Suprapubic skin (tissue), 4 donors: Measurements from ENCODE around the gene HOXC13. TPM values are rescaled to one million over a fixed set of nuclear protein-coding genes. Genes with fewer than 3 reads are reported as not detected.

Source experiments
- DNase-seq, 2 donors: peaks; one replicate each; pipeline ENCODE4 v3.0.0-alpha.2; 2019; ENCODE audit warnings: low spot score in 2 of 2
- H3K27ac ChIP-seq: fragments of 200-600 bp; sonication (generic); one replicate; pipeline ENCODE4 v1.5.1; 2019
- H3K27me3 ChIP-seq: fragments of 200-600 bp; sonication (generic); one replicate; pipeline ENCODE4 v1.5.1; 2019
- H3K36me3 ChIP-seq: fragments of 200-600 bp; sonication (generic); one replicate; pipeline ENCODE4 v1.5.1; 2019
- H3K4me1 ChIP-seq: fragments of 200-600 bp; sonication (generic); one replicate; pipeline ENCODE4 v1.5.1; 2019
- H3K4me3 ChIP-seq: fragments of 200-600 bp; sonication (generic); one replicate; pipeline ENCODE4 v1.5.1; 2019; ENCODE audit warnings: mild to moderate bottlenecking
- H3K9me3 ChIP-seq: fragments of 200-600 bp; sonication (generic); one replicate; pipeline ENCODE4 v1.5.1; 2019
- EP300 ChIP-seq: sonication (generic); formaldehyde crosslinking; IDR thresholded peaks from one replicate; pipeline ENCODE4 v1.6.1; 2017; ENCODE audit warnings: antibody characterized with exemption
- POLR2A ChIP-seq, 2 donors: fragments of 450-650 bp; IDR thresholded peaks; one replicate each; pipeline ENCODE4 v1.6.1; 2017; ENCODE audit warnings: antibody characterized with exemption in 2 of 2, mild to moderate bottlenecking in 2 of 2, moderate library complexity in 2 of 2
- POLR2AphosphoS5 ChIP-seq, 3 donors: sonication (generic); formaldehyde crosslinking; IDR thresholded peaks; one replicate each; pipeline ENCODE4 v1.6.1; 2017; ENCODE audit warnings: antibody characterized with exemption in 3 of 3
- WGBS: methylation state at CpG from one replicate; pipeline ENCODE4 v1.1.5; 2018; 5-methylcytosine and 5-hydroxymethylcytosine counted together
- total RNA-seq, 4 donors: library from RNA; depleted of rRNA; stranded (reverse); fragments of >200 nt; gene quantifications; one replicate each; pipeline ENCODE4 v1.1.0, GENCODE V29; 2016
- TF ChIP-seq, protein P1 (sequence below), 2 donors: fragments of 200-600 bp in 1 of 2; fragments of 450-650 bp in 1 of 2; sonication (generic) in 1 of 2; IDR thresholded peaks; one replicate each; pipeline ENCODE4 v1.5.1; 2016 to 2019; ENCODE audit warnings: antibody characterized with exemption in 2 of 2, mild to moderate bottlenecking in 1 of 2, moderate library complexity in 1 of 2

HOXC13 gene
- total RNA-seq, 4 donors from 2014 or later = 5.3 to 16.7 (median 10.2) TPM

DNA sequence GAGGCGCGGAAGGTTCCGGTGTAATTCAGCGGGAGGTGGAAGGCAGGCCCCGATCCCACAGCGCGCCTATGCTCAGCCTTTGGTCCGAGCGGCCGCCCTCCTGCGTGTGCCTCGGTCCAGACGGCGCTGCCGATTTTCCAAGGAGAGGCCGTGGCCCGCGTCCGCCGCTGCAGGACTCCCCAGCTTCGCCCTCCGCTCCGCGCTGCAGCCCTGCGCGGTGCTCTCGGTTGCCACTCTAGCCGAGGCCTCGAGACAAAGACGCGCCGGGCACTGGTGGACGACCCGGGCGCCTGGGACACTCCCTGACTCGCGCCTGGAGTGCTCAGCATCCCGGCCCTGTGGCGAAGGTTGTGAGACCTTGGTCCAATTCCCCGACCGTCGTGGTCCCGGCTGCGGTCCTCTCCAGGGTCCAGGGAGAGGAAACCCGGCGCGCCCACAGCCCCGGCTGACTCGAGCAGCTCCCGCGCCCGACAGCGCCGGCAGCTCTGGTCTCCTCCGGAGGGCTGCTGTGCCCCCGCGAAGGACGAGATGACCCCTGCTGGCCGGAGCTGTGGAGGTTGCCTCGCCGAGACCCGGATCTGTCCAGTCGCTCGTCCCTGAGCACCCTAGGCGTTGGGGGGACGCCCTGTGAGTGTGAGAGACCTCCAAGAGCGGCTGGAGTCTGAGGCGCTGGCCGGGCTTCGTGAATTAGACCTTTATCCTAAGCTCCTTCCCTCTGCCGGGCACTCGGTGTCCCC lies 22.6 kb downstream of the HOXC13 start:
- TF ChIP-seq, protein P1, sequence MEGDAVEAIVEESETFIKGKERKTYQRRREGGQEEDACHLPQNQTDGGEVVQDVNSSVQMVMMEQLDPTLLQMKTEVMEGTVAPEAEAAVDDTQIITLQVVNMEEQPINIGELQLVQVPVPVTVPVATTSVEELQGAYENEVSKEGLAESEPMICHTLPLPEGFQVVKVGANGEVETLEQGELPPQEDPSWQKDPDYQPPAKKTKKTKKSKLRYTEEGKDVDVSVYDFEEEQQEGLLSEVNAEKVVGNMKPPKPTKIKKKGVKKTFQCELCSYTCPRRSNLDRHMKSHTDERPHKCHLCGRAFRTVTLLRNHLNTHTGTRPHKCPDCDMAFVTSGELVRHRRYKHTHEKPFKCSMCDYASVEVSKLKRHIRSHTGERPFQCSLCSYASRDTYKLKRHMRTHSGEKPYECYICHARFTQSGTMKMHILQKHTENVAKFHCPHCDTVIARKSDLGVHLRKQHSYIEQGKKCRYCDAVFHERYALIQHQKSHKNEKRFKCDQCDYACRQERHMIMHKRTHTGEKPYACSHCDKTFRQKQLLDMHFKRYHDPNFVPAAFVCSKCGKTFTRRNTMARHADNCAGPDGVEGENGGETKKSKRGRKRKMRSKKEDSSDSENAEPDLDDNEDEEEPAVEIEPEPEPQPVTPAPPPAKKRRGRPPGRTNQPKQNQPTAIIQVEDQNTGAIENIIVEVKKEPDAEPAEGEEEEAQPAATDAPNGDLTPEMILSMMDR (IDR thresholded peaks at IDR 0.05) = no peak
- TF ChIP-seq EP300 (no peak), POLR2A (IDR thresholded peaks at IDR 0.05) (no peak), POLR2AphosphoS5 (IDR thresholded peaks at IDR 0.05) (no peak)
- WGBS = 42% methylated on average over 40 of the region's 72 CpGs
- no peaks in the 10 kb centered on the region for H3K9me3 ChIP-seq
- H3K27ac ChIP-seq = no peak overlapping the region
- peaks cover 97% of the 10 kb centered on the region for H3K27me3 ChIP-seq
- peak in 1 of 2 donors; percentile 63 for DNase-seq
- no peaks in the 10 kb centered on the region for H3K36me3 ChIP-seq
- H3K4me1 ChIP-seq = peaks cover 21% of the 10 kb centered on the region
- no peak overlapping the region for H3K4me3 ChIP-seq

DNA sequence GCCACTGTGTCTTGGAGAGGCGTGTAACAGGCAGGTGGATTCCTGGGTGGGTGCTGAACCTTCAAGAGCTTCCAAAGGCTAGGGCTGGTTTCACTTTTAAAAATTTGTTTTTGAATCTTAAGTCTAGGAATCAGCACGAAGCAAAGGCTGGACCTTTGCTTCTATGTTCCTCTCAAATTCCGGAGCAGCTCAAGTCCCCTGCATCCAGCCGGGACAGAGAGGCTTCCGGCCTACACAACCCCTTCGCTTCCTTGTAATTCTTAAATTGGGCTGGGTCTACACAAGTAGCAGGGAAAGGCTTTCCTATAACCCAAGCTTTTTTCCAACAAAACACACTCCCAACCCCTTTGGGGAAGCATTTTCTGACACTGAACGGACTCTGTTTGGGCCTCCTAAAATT lies 24.4 kb downstream of the HOXC13 start:
- no peak overlapping the region for H3K4me3 ChIP-seq
- DNase-seq = no peak
- H3K9me3 ChIP-seq = no peaks in the 10 kb centered on the region
- WGBS = 50% methylated on average over 7 of the region's 7 CpGs
- H3K27me3 ChIP-seq = peaks cover 93% of the 10 kb centered on the region
- TF ChIP-seq EP300 = no peak
- no peak for TF ChIP-seq POLR2A (IDR thresholded peaks at IDR 0.05)
- TF ChIP-seq, protein P1 (IDR thresholded peaks at IDR 0.05) = no peak
- no peaks in the 10 kb centered on the region for H3K36me3 ChIP-seq
- no peak overlapping the region for H3K27ac ChIP-seq
- peaks cover 9% of the 10 kb centered on the region for H3K4me1 ChIP-seq

DNA sequence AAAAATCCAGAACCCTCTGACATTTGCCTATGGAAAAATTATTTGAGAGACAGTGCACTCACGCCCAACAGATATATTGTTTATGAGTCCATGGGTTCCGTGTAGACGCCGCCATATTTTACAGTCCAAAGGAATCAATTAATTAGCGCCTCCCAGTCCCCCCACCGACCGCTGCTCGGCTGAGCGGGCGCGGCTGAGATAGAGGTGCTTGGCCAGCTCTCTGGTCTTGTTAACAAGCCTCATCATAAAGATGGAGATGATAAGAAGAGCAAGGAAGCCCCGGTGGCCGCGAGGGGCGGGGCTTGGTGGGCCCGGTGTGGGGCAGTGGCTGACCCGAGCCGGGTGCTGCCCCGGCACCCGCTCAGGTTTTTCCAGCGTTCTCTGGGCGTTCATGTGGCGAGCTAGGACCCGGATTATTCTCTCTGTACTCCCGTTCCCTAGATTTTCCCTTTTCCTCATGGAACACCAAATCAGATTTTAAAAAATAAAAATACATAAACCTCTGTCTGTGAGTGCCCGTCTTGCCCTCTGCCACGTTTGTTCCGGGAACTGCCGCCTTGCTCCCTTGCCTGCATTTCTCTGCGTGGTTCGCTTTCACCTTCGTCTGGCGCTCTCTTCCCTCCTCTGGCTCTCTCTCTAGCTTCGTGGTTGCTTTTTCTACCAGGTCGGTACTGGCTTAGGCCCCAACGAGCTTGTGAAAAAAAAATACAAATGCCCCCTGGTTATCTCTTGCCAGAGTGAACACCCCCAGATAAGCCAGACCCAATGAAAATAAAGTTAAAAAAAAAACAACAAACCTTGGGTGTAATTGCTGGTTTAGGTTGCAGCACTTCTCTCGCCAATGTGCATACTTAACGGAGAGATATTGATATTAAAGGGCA lies 25.0 kb downstream of the HOXC13 start:
- WGBS = 50% methylated on average over 38 of the region's 38 CpGs

DNA sequence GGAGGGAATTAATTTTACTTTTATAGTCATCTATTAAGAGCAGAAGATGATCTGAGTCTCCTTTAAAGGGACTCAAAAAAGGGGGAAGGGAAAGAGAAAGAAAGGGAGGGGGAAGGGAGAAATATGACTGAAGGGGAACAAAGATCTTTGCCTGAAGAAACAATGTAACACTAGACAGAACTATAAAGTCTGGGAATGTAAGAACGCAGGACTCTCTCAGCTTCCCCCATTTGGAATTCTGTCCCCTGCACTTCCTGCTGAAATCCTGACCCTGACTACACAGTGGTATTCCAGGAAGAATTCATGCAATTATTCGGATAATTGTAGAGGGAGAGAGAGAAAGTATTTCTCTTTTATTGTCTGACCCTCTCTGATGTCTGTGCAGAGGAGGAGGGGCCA lies 25.7 kb downstream of the HOXC13 start:
- Histone ChIP-seq H3K9me3 (no peaks in the 10 kb centered on the region), H3K4me1 (peaks cover 9% of the 10 kb centered on the region), H3K27ac (no peak overlapping the region), H3K27me3 (peaks cover 85% of the 10 kb centered on the region), H3K4me3 (no peak overlapping the region), H3K36me3 (no peaks in the 10 kb centered on the region)
- no peak for DNase-seq
- 55% methylated on average over 2 of the region's 2 CpGs for WGBS
- TF ChIP-seq POLR2AphosphoS5 (IDR thresholded peaks at IDR 0.05) (no peak), EP300 (no peak), POLR2A (IDR thresholded peaks at IDR 0.05) (no peak)
- TF ChIP-seq, protein P1 (IDR thresholded peaks at IDR 0.05) = no peak

More for the DNA sequence above, 25.0 kb downstream of the HOXC13 start:
- Histone ChIP-seq H3K27me3 (peaks cover 86% of the 10 kb centered on the region), H3K4me1 (peaks cover 9% of the 10 kb centered on the region), H3K4me3 (no peak overlapping the region), H3K36me3 (no peaks in the 10 kb centered on the region), H3K9me3 (no peaks in the 10 kb centered on the region), H3K27ac (no peak overlapping the region)
- TF ChIP-seq EP300 = no peak
- TF ChIP-seq, protein P1 (IDR thresholded peaks at IDR 0.05) = no peak
- no peak for TF ChIP-seq POLR2A (IDR thresholded peaks at IDR 0.05)
- TF ChIP-seq POLR2AphosphoS5 (IDR thresholded peaks at IDR 0.05) = no peak
- peak in 1 of 2 donors; percentile 65 for DNase-seq
